GM12874 (cell line): ENCODE measurements around the gene PTBP2.

Source experiments
- CTCF ChIP-seq: IDR thresholded peaks from 2 replicates; pipeline ENCODE4 v1.5.1; 2011; ENCODE audit warnings: low read depth, mild to moderate bottlenecking, control low read depth, low read length, moderate library complexity; ENCODE audit not compliant: insufficient read depth

The PTBP2 gene

GRCh38 chr1:96721416-96722160 is at the start of gene PTBP2:
TSS of gene PTBP2 (plus strand) at chr1:96721784. CDS start at chr1:96721865, 81 bp downstream.
- no peak for TF ChIP-seq CTCF

- no peak for TF ChIP-seq CTCF
These were observed 46.7 kb upstream of the PTBP2 start for GRCh38 chr1:96674915-96675314.

- TF ChIP-seq CTCF: no peak
These were observed 39.5 kb upstream of the PTBP2 start for GRCh38 chr1:96682056-96682455.

GRCh38 chr1:96683931-96684330 is 37.7 kb upstream of the PTBP2 start:
- TF ChIP-seq CTCF: no peak

GRCh38 chr1:96684744-96685143 is 36.8 kb upstream of the PTBP2 start:
- no peak for TF ChIP-seq CTCF

- no peak for TF ChIP-seq CTCF
These were observed 32.8 kb upstream of the PTBP2 start for GRCh38 chr1:96688767-96689166.

GRCh38 chr1:96695954-96696353 is 25.6 kb upstream of the PTBP2 start:
- no peak for TF ChIP-seq CTCF
